PC-3 (cell line): Measurements from ENCODE around the gene CACNA1B. TPM values are rescaled to one million over a fixed set of nuclear protein-coding genes. Genes with fewer than 3 reads are reported as not detected.

ENCODE experiments used
- ATAC-seq: fragments of 200-7000 bp; cut with Tn5 transposase; 2 replicates; pipeline ENCODE4 v1.9.1; 2020; ENCODE audit warnings: mild to moderate bottlenecking, moderate library complexity
- BruUV-seq: library from RNA; stranded (reverse); fragments of 400-500 nt; replicated peaks from 2 replicates; lab custom pipeline; 2021; lab: Mats Ljungman, UMichigan
- CTCF ChIA-PET: fragments of 300-600 bp; sonication (Branson Sonifier 250); formaldehyde crosslinking; loops from one replicate; lab custom pipeline; 2022; ENCODE audit warnings: antibody characterized with exemption; lab: Charles Lee
- POLR2A ChIA-PET: fragments of 300-600 bp; sonication (Branson Sonifier 250); formaldehyde crosslinking; loops from one replicate; lab custom pipeline; 2022; ENCODE audit warnings: antibody characterized with exemption; ENCODE audit not compliant: unreplicated experiment; lab: Charles Lee
- DNase-seq: peaks from one replicate; pipeline ENCODE4 v3.0.0-alpha.2; 2015
- H2AFZ ChIP-seq: fragments of 300-600 bp; sonication (generic); 2 replicates; pipeline ENCODE4 v1.6.0; 2016; ENCODE audit warnings: antibody characterized with exemption, low read length
- H3F3A ChIP-seq: fragments of 300-600 bp; sonication (generic); one replicate; pipeline ENCODE4 v1.6.0; 2017; ENCODE audit warnings: antibody characterized with exemption, low read length, control low read depth, mild to moderate bottlenecking; ENCODE audit not compliant: unreplicated experiment
- H3K27ac ChIP-seq: fragments of 300-600 bp; sonication (generic); 2 replicates; pipeline ENCODE4 v1.5.1; 2016; ENCODE audit warnings: mild to moderate bottlenecking, low read length
- H3K27me3 ChIP-seq: fragments of 300-600 bp; sonication (generic); 2 replicates; pipeline ENCODE4 v1.6.1; 2016; ENCODE audit warnings: low read length, mixed read lengths
- H3K36me3 ChIP-seq: fragments of 300-600 bp; sonication (generic); 2 replicates; pipeline ENCODE4 v1.6.1; 2016; ENCODE audit warnings: low read depth, mixed run types, low read length, mixed read lengths
- H3K4me1 ChIP-seq: fragments of 300-600 bp; sonication (generic); 2 replicates; pipeline ENCODE4 v1.5.1; 2016; ENCODE audit warnings: low read length; ENCODE audit not compliant: insufficient read depth
- H3K4me2 ChIP-seq: fragments of 300-600 bp; sonication (generic); 2 replicates; pipeline ENCODE4 v1.6.0; 2016; ENCODE audit warnings: low read length
- H3K4me3 ChIP-seq: fragments of 300-600 bp; sonication (generic); 2 replicates; pipeline ENCODE4 v1.5.1; 2016; ENCODE audit warnings: mild to moderate bottlenecking, low read length, mixed read lengths
- H3K79me2 ChIP-seq: fragments of 300-600 bp; sonication (generic); 2 replicates; pipeline ENCODE4 v1.6.1; 2017; ENCODE audit warnings: low read length, mixed read lengths
- H3K9ac ChIP-seq: fragments of 300-600 bp; sonication (generic); 2 replicates; pipeline ENCODE4 v1.6.0; 2016; ENCODE audit warnings: mild to moderate bottlenecking, low read length
- H3K9me2 ChIP-seq: fragments of 300-600 bp; sonication (generic); replicated peaks from 2 replicates; pipeline ENCODE4 v1.6.1; 2016; ENCODE audit warnings: mixed run types, low read length, mixed read lengths
- H3K9me3 ChIP-seq: fragments of 300-600 bp; sonication (generic); 2 replicates; pipeline ENCODE4 v1.6.1; 2016; ENCODE audit warnings: low read length, mixed read lengths
- H4K20me1 ChIP-seq: fragments of 300-600 bp; sonication (generic); 2 replicates; pipeline ENCODE4 v1.6.1; 2016; ENCODE audit warnings: low read length, mixed read lengths
- EZH2 ChIP-seq: fragments of 300-600 bp; sonication (generic); IDR thresholded peaks from one replicate; pipeline ENCODE4 v1.6.1; 2017; ENCODE audit warnings: antibody characterized with exemption, mild to moderate bottlenecking, low read length; ENCODE audit not compliant: unreplicated experiment
- EZH2phosphoT487 ChIP-seq: fragments of 300-600 bp; sonication (generic); IDR thresholded peaks from 2 replicates; pipeline ENCODE4 v1.6.1; 2018; ENCODE audit warnings: mild to moderate bottlenecking, antibody characterized with exemption, low read length, borderline replicate concordance
- intact Hi-C: fragments of 100-400 bp; cut with micrococcal nuclease; formaldehyde crosslinking; loops from 2 replicates; pipeline ENCODE4 v1.9.0; 2023
- total RNA-seq: library from RNA; depleted of rRNA; stranded (reverse); fragments of >200 nt; gene quantifications from 2 replicates; pipeline ENCODE4 v1.2.3, GENCODE V29; 2014
- TF ChIP-seq, protein P1 (sequence below): fragments of 300-600 bp; sonication (generic); conservative IDR thresholded peaks from 2 replicates; pipeline ENCODE4 v1.5.1; 2017; ENCODE audit warnings: antibody characterized with exemption, low read depth, mild to moderate bottlenecking, low read length

CACNA1B gene
- total RNA-seq, 1 experiment from 2014 or later, result not detected

GRCh38 chr9:137917795-137918194, 40.2 kb downstream of the CACNA1B start:
- no peaks in the 10 kb centered on the region for H3K9me2 ChIP-seq
- H3K4me2 ChIP-seq, result no peak overlapping the region
- intact Hi-C loops, result no loop called here
- H3F3A ChIP-seq, result no peaks in the 10 kb centered on the region
- H3K4me3 ChIP-seq, result no peak overlapping the region
- no peaks in the 10 kb centered on the region for H3K4me1 ChIP-seq
- no peaks in the 10 kb centered on the region for H4K20me1 ChIP-seq
- ChIA-PET POLR2A (no interaction called here), CTCF (no interaction called here)
- ATAC-seq, result no peak
- no peaks in the 10 kb centered on the region for H3K36me3 ChIP-seq
- no peak overlapping the region for H2AFZ ChIP-seq
- H3K9ac ChIP-seq, result no peak overlapping the region
- H3K9me3 ChIP-seq, result no peaks in the 10 kb centered on the region
- TF ChIP-seq, protein P1, sequence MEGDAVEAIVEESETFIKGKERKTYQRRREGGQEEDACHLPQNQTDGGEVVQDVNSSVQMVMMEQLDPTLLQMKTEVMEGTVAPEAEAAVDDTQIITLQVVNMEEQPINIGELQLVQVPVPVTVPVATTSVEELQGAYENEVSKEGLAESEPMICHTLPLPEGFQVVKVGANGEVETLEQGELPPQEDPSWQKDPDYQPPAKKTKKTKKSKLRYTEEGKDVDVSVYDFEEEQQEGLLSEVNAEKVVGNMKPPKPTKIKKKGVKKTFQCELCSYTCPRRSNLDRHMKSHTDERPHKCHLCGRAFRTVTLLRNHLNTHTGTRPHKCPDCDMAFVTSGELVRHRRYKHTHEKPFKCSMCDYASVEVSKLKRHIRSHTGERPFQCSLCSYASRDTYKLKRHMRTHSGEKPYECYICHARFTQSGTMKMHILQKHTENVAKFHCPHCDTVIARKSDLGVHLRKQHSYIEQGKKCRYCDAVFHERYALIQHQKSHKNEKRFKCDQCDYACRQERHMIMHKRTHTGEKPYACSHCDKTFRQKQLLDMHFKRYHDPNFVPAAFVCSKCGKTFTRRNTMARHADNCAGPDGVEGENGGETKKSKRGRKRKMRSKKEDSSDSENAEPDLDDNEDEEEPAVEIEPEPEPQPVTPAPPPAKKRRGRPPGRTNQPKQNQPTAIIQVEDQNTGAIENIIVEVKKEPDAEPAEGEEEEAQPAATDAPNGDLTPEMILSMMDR, result no peak
- TF ChIP-seq EZH2phosphoT487 (no peak), EZH2 (no peak)
- peaks cover 9% of the 10 kb centered on the region for H3K27me3 ChIP-seq
- no peak overlapping the region for H3K27ac ChIP-seq
- H3K79me2 ChIP-seq, result no peaks in the 10 kb centered on the region
- no TSS peak for BruUV-seq
- DNase-seq, result no peak

DNA sequence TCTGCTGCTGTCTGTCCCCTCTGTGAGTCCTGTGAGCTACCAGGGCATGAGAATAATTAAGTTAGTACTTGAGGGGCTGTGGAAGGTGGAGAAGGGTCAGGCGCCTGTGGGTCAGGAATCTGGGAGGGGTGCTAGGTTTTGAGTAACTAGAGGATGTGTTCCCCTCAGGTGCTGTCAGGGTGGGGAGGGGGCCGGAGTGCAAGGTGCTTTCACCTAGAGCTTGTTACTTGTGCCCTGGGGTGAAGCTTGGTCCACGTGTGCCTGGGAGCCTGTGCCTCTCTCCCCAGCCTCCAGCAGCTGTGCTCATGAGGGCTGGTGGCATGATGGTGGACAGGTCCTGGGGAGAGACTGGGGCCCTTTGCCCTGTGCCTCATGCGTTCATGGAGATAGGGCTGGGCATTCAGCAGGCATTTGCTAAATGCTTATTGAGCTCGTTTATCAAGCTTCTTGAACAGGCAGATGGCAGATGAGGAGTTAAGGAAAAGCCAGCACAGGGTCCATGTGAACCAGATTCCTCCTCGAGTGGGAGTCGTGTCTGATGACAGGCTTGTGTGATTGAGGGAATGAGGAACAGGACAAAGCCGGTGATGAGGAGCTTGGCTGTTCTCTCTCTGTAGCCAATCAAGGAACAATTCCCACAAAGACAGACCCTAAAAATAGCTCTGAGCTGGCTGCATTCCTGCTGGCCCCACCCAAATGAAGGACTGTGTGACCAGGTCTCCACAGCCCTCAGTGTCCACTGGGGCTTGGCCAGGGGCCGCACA, 40.9 kb downstream of the CACNA1B start:
- Histone ChIP-seq H3K9ac (no peak overlapping the region), H3K4me1 (no peaks in the 10 kb centered on the region), H3K4me2 (no peak overlapping the region), H4K20me1 (no peaks in the 10 kb centered on the region), H3F3A (no peaks in the 10 kb centered on the region), H3K9me2 (no peaks in the 10 kb centered on the region), H3K4me3 (no peak overlapping the region), H3K27me3 (peaks cover 9% of the 10 kb centered on the region), H3K27ac (no peak overlapping the region), H3K36me3 (no peaks in the 10 kb centered on the region), H2AFZ (no peak overlapping the region), H3K79me2 (no peaks in the 10 kb centered on the region), H3K9me3 (no peaks in the 10 kb centered on the region)
- POLR2A ChIA-PET, result no interaction called here
- intact Hi-C loops, result no loop called here
- BruUV-seq, result no TSS peak
- ATAC-seq (no peak), DNase-seq (no peak)
- CTCF ChIA-PET, result no interaction called here
- TF ChIP-seq EZH2 (no peak), EZH2phosphoT487 (no peak)
- TF ChIP-seq, protein P1, result no peak

- Histone ChIP-seq H3K9me3 (no peaks in the 10 kb centered on the region), H3K9ac (no peak overlapping the region), H3K27me3 (peaks cover 9% of the 10 kb centered on the region), H3K4me2 (no peak overlapping the region), H2AFZ (no peak overlapping the region), H3K79me2 (no peaks in the 10 kb centered on the region), H3K4me3 (no peak overlapping the region), H3K9me2 (no peaks in the 10 kb centered on the region), H3K27ac (no peak overlapping the region), H4K20me1 (no peaks in the 10 kb centered on the region), H3K4me1 (no peaks in the 10 kb centered on the region), H3F3A (no peaks in the 10 kb centered on the region), H3K36me3 (no peaks in the 10 kb centered on the region)
- intact Hi-C loops, result no loop called here
- ChIA-PET POLR2A (no interaction called here), CTCF (no interaction called here)
- TF ChIP-seq, protein P1, result no peak
- TF ChIP-seq EZH2 (no peak), EZH2phosphoT487 (no peak)
- DNase-seq (no peak), ATAC-seq (no peak)
- no TSS peak for BruUV-seq
These were observed 41.5 kb downstream of the CACNA1B start for GRCh38 chr9:137919095-137919465.
